ENCODE measurements around the gene UCK2. TPM values are rescaled to one million over a fixed set of nuclear protein-coding genes. Genes with fewer than 3 reads are reported as not detected.
A peak's percentile ranks its signal among the peaks of the same experiment; 100 is the strongest.

Gene UCK2
- total and polyA plus RNA-seq, 9 of the 15 experiments (the other 6 are each of a cell fraction or from before 2014, with no cell fraction given), result 71.6 to 145 (median 95.8) TPM

GRCh38 chr1:165828669-165829329 is 1.4 kb downstream of the UCK2 start (continued):
- TF ChIP-seq ZNF699 (CRISPR knock-in tag; IDR thresholded peaks at IDR 0.05; ENCODE audit: insufficient replicate concordance) (no peak), ZNF121 (CRISPR knock-in tag; conservative IDR thresholded peaks at IDR 0.05) (no peak), CXXC5 (CRISPR knock-in tag; IDR thresholded peaks at IDR 0.05) (peak; percentile 15), RREB1 (CRISPR knock-in tag; IDR thresholded peaks at IDR 0.05) (peak; percentile 64; the same call in 1 of the 2 replicates), CEBPZ (IDR thresholded peaks at IDR 0.05; ENCODE audit: borderline replicate concordance, low read depth, low read length) (no peak), ZNF583 (CRISPR knock-in tag; IDR thresholded peaks at IDR 0.05) (peak; percentile 77; the same call in 1 of the 2 replicates), EGR1 (conservative IDR thresholded peaks at IDR 0.05) (no peak), ZFP30 (CRISPR knock-in tag; IDR thresholded peaks at IDR 0.05; ENCODE audit: borderline replicate concordance) (no peak), E2F1 (CRISPR knock-in tag; IDR thresholded peaks at IDR 0.05) (no peak), STAT5A (IDR thresholded peaks at IDR 0.05; ENCODE audit: borderline replicate concordance, low read length) (no peak), SP2 (IDR thresholded peaks at IDR 0.05; ENCODE audit: extremely low read depth, low read depth, low read length, poor library complexity, severe bottlenecking) (no peak), BRF1 (IDR thresholded peaks at IDR 0.05; ENCODE audit: borderline replicate concordance, extremely low read depth, insufficient read length) (no peak), RAD51 (IDR thresholded peaks at IDR 0.05; ENCODE audit: borderline replicate concordance, low read depth) (no peak), SREBF1 (IDR thresholded peaks at IDR 0.05; ENCODE audit: borderline replicate concordance, low read depth, low read length) (no peak), ZBTB5 (IDR thresholded peaks at IDR 0.05) (no peak)

All from K562 (cell line).